ENCODE data around the gene ERCC5. TPM values are rescaled to one million over a fixed set of nuclear protein-coding genes. Genes with fewer than 3 reads are reported as not detected.

ERCC5 gene
- polyA plus RNA-seq, 1 donor (not counting 4 experiments of a cell fraction or from before 2014, with no cell fraction given), result 40.3 TPM

DNA sequence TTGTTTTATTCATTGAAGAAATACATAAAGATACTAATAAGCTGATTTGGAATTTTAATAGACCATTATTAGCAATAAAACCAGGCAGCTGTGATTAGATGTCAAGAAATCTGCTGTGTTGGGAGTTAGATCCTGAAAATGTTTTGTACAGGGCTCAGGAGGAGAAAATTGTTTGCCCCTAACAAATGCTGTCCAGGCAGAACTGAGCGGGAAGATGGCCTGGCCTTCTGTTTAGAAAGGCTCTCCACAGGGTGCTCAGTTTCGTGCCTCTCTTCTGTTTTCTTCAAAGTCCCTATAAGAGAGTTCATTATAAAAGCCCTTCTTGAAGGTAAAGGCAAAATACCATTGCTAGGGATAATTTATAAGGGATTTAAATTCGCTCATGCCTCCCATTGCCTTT lies 64.1 kb downstream of the ERCC5 start:
- Histone ChIP-seq H2AFZ (ENCODE audit: control insufficient read depth, low read length) (no peak overlapping the region), H3K9me3 (ENCODE audit: control insufficient read depth, low read depth, low read length) (no peaks in the 10 kb centered on the region), H3K27me3 (ENCODE audit: control insufficient read depth, extremely low read depth, insufficient read depth, low read length) (no peaks in the 10 kb centered on the region), H4K20me1 (ENCODE audit: control insufficient read depth, extremely low read depth, insufficient read depth, low read length) (no peaks in the 10 kb centered on the region), H3K36me3 (ENCODE audit: control insufficient read depth in 2 of 2, extremely low read depth in 1 of 2, insufficient read depth in 2 of 2, low read length in 2 of 2) (no peaks in the 10 kb centered on the region), H3K9ac (ENCODE audit: control insufficient read depth, extremely low read depth, insufficient read depth, low read length) (no peak overlapping the region), H3K79me2 (ENCODE audit: control insufficient read depth, insufficient read depth, low read length) (no peaks in the 10 kb centered on the region), H3K27ac (ENCODE audit: control insufficient read depth, insufficient read depth, low read length) (peak overlapping the region; percentile 71), H3K4me3 (ENCODE audit: control insufficient read depth in 2 of 3, extremely low read depth in 1 of 3, insufficient read depth in 2 of 3, low read depth in 1 of 3, low read length in 3 of 3) (no peak overlapping the region), H3K4me2 (ENCODE audit: control insufficient read depth, extremely low read depth, insufficient read depth, low read depth, low read length) (no peak overlapping the region), H3K4me1 (ENCODE audit: control insufficient read depth, extremely low read depth, insufficient read depth, low read length) (peaks cover 59% of the 10 kb centered on the region), H3K9me1 (ENCODE audit: control insufficient read depth, extremely low read depth, insufficient read depth, low read length) (no peaks in the 10 kb centered on the region)
- dilution Hi-C loops (cut with MboI; ENCODE audit: extremely low pct_ligation_motif_present, low sequenced_read_pairs), result no loop called here
- FAIRE-seq, result no peak
- no peak for DNase-seq (ENCODE audit: low read depth, low spot score)
- TF ChIP-seq, protein P1, sequence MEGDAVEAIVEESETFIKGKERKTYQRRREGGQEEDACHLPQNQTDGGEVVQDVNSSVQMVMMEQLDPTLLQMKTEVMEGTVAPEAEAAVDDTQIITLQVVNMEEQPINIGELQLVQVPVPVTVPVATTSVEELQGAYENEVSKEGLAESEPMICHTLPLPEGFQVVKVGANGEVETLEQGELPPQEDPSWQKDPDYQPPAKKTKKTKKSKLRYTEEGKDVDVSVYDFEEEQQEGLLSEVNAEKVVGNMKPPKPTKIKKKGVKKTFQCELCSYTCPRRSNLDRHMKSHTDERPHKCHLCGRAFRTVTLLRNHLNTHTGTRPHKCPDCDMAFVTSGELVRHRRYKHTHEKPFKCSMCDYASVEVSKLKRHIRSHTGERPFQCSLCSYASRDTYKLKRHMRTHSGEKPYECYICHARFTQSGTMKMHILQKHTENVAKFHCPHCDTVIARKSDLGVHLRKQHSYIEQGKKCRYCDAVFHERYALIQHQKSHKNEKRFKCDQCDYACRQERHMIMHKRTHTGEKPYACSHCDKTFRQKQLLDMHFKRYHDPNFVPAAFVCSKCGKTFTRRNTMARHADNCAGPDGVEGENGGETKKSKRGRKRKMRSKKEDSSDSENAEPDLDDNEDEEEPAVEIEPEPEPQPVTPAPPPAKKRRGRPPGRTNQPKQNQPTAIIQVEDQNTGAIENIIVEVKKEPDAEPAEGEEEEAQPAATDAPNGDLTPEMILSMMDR (optimal IDR thresholded peaks at IDR 0.05 in 1 of 3, IDR thresholded peaks at IDR 0.05 in 1 of 3, conservative IDR thresholded peaks at IDR 0.05 in 1 of 3; ENCODE audit: extremely low read depth in 1 of 3, insufficient read depth in 2 of 3, low read length in 3 of 3), result no peak
- TF ChIP-seq EZH2 (IDR thresholded peaks at IDR 0.05; ENCODE audit: low read length), result no peak

DNA sequence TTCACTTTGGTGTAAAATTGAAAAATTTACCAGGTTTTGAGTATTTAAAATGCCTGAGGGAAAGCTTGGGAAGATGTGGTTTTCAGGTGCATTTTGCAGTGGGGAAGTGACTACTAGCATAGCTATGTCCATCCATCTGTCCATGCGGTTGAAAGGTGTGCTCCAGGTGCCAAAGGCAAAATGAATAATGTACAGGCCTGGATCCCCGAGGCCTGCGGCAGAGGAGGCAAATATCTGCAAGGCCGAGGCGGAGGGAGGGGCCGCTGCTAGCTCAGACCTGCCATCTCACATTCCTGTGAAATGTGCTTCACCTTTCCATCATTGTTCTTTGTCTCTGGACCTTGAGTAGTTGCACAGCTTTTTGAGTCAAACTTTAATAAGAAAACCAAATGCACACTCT lies 65.5 kb downstream of the ERCC5 start:
- Histone ChIP-seq H3K9me3 (ENCODE audit: control insufficient read depth, low read depth, low read length) (no peaks in the 10 kb centered on the region), H2AFZ (ENCODE audit: control insufficient read depth, low read length) (no peak overlapping the region), H3K27ac (ENCODE audit: control insufficient read depth, insufficient read depth, low read length) (peak overlapping the region; percentile 75), H3K4me2 (ENCODE audit: control insufficient read depth, extremely low read depth, insufficient read depth, low read depth, low read length) (peak overlapping the region; percentile 51), H3K4me1 (ENCODE audit: control insufficient read depth, extremely low read depth, insufficient read depth, low read length) (peaks cover 58% of the 10 kb centered on the region), H4K20me1 (ENCODE audit: control insufficient read depth, extremely low read depth, insufficient read depth, low read length) (no peaks in the 10 kb centered on the region), H3K9ac (ENCODE audit: control insufficient read depth, extremely low read depth, insufficient read depth, low read length) (peak overlapping the region; percentile 11), H3K4me3 (ENCODE audit: control insufficient read depth in 2 of 3, extremely low read depth in 1 of 3, insufficient read depth in 2 of 3, low read depth in 1 of 3, low read length in 3 of 3) (no peak overlapping the region), H3K27me3 (ENCODE audit: control insufficient read depth, extremely low read depth, insufficient read depth, low read length) (no peaks in the 10 kb centered on the region), H3K79me2 (ENCODE audit: control insufficient read depth, insufficient read depth, low read length) (no peaks in the 10 kb centered on the region), H3K36me3 (ENCODE audit: control insufficient read depth in 2 of 2, extremely low read depth in 1 of 2, insufficient read depth in 2 of 2, low read length in 2 of 2) (no peaks in the 10 kb centered on the region), H3K9me1 (ENCODE audit: control insufficient read depth, extremely low read depth, insufficient read depth, low read length) (no peaks in the 10 kb centered on the region)
- dilution Hi-C loops (cut with MboI; ENCODE audit: extremely low pct_ligation_motif_present, low sequenced_read_pairs), result no loop called here
- peak; percentile 98 for FAIRE-seq
- no peak for TF ChIP-seq EZH2 (IDR thresholded peaks at IDR 0.05; ENCODE audit: low read length)
- TF ChIP-seq, protein P1 (optimal IDR thresholded peaks at IDR 0.05 in 1 of 3, IDR thresholded peaks at IDR 0.05 in 1 of 3, conservative IDR thresholded peaks at IDR 0.05 in 1 of 3; ENCODE audit: extremely low read depth in 1 of 3, insufficient read depth in 2 of 3, low read length in 3 of 3), result no peak
- peak; percentile 94 for DNase-seq (ENCODE audit: low read depth, low spot score)

All from keratinocyte (primary cell).